ENCODE results near the gene FAR1. TPM values are rescaled to one million over a fixed set of nuclear protein-coding genes. Genes with fewer than 3 reads are reported as not detected.

The FAR1 gene
- total RNA-seq, 2 donors from 2014 or later = 25.5 to 55.7 TPM

DNA sequence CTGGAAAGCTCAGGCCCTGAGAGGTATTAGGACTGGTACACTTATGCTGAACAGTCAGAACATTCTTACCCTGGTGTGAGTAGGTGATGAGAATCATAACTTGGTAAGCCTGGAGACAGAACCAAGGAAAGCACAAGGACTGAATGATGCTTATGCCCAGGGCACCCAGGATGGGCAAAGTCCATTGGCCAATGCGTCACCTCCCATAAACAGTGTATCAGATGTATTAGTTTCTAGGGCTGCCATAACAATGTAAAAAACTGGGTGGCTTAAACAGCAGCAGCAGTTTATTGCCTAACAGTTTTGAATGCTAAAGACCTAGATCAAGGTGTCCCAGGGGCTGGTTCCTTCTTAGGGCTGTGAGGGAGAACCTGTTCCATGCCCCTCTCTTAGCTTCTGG, 107.0 kb downstream of the FAR1 start:
- no peak overlapping the region for H3K4me3 ChIP-seq
- DNase-seq (ENCODE audit: low spot score) (no peak), ATAC-seq (ENCODE audit: insufficient number of reproducible peaks, low FRiP score, low read depth) (no peak)
- H3K27ac ChIP-seq = no peak overlapping the region
- TF ChIP-seq CTCF (IDR thresholded peaks at IDR 0.05) = no peak
- no peaks in the 10 kb centered on the region for H3K27me3 ChIP-seq (replicated peaks; ENCODE audit: insufficient read depth)
- no peaks in the 10 kb centered on the region for H3K36me3 ChIP-seq
- H3K4me1 ChIP-seq (ENCODE audit: control insufficient read depth in 1 of 2, low read depth in 2 of 2) = no peaks in the 10 kb centered on the region
- no peaks in the 10 kb centered on the region for H3K9me3 ChIP-seq

DNA sequence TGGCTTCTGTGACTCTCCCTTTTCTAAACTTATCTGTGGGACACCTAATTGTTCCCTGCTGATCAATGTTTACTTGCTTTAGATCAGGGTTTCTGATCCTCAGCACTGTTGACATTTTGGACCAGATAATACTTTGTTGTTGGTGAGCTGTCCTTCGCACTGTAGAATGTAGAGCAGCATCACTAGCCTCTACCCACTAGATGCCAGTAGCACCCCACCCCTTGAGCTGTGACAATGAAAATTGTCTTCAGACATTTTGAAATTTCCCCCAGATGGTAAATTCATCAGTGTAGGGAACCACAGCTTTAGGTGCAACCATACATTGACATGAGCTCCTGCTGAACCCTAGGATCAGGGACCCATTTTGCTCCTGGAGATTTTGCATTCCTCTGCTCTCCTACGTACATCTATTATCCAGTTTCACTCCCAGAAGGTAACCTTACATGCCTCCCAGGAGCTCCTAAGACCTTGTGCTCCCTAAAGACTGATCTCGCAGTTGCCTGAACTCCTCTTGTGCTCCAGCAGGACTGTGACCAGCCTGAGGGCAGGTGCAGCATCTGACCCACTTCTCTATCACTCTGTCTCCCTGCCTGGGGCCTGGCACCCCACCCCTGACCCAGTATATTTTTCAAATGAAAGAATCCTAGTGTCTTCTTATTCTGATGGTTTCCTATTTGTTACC, 107.8 kb downstream of the FAR1 start:
- DNase-seq (ENCODE audit: low spot score) = no peak
- Histone ChIP-seq H3K4me1 (ENCODE audit: control insufficient read depth in 1 of 2, low read depth in 2 of 2) (no peaks in the 10 kb centered on the region), H3K27me3 (replicated peaks; ENCODE audit: insufficient read depth) (no peaks in the 10 kb centered on the region), H3K9me3 (no peaks in the 10 kb centered on the region), H3K36me3 (no peaks in the 10 kb centered on the region), H3K27ac (no peak overlapping the region), H3K4me3 (no peak overlapping the region)
- no peak for ATAC-seq (ENCODE audit: insufficient number of reproducible peaks, low FRiP score, low read depth)
- TF ChIP-seq CTCF (IDR thresholded peaks at IDR 0.05) = no peak

DNA sequence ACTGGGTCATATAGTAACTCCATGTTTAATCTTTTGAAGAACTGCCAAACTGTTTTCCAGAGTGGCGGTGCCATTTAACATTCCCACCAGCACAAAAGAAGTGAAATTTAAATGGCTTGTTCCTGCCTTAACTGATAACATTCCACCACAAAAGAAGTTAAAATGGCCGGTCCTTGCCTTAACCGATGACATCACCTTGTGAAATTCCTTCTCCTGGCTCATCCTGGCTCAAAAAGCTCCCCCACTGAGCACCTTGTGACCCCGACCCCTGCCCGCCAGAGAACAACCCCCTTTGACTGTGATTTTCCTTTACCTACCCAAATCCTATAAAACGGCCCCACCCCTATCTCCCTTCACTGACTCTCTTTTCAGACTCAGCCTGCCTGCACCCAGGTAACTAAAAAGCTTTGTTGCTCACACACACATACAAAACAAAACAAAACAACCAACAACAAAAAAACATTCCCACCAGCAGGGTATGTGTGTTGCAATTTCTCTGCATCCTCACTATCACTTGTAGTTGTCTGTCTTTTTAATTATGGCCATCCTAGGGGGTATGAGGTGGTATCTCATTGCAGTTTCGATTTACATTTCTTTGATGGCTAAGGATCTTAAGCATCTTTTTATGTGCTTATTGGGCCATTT, 109.0 kb downstream of the FAR1 start:
- DNase-seq (ENCODE audit: low spot score) = no peak
- ATAC-seq (ENCODE audit: insufficient number of reproducible peaks, low FRiP score, low read depth) = no peak
- TF ChIP-seq CTCF (IDR thresholded peaks at IDR 0.05) = no peak
- no peak overlapping the region for H3K27ac ChIP-seq
- H3K9me3 ChIP-seq = no peaks in the 10 kb centered on the region
- no peaks in the 10 kb centered on the region for H3K27me3 ChIP-seq (replicated peaks; ENCODE audit: insufficient read depth)
- no peaks in the 10 kb centered on the region for H3K4me1 ChIP-seq (ENCODE audit: control insufficient read depth in 1 of 2, low read depth in 2 of 2)
- no peak overlapping the region for H3K4me3 ChIP-seq
- no peaks in the 10 kb centered on the region for H3K36me3 ChIP-seq

- no peaks in the 10 kb centered on the region for H3K27me3 ChIP-seq (replicated peaks; ENCODE audit: insufficient read depth)
- no peaks in the 10 kb centered on the region for H3K9me3 ChIP-seq
- H3K36me3 ChIP-seq = no peaks in the 10 kb centered on the region
- DNase-seq (ENCODE audit: low spot score) = no peak
- H3K27ac ChIP-seq = no peak overlapping the region
- ATAC-seq (ENCODE audit: insufficient number of reproducible peaks, low FRiP score, low read depth) = no peak
- H3K4me1 ChIP-seq (ENCODE audit: control insufficient read depth in 1 of 2, low read depth in 2 of 2) = no peaks in the 10 kb centered on the region
- no peak overlapping the region for H3K4me3 ChIP-seq
- TF ChIP-seq CTCF (IDR thresholded peaks at IDR 0.05) = no peak
Measured at GRCh38 chr11:13778345-13778744, 109.9 kb downstream of the FAR1 start.

DNA sequence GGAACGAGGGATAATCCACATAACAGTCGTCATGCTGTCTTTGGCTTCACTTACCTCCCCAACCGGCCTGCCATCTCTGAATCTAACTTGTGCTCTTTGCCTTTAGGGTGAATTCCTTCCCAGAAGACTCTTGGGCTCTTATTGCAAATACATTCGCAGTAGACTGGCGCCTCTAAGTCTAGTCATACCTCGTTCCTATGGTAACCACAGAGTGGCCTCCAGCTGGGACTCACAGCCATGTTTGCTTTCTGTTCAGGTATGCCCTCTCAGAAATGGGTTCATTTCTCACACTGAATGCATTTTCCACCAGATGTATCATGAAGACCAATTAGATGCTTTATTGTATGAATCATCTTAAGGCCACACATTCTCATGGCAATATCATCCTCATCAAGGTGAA, 112.7 kb downstream of the FAR1 start:
- Histone ChIP-seq H3K9me3 (no peaks in the 10 kb centered on the region), H3K36me3 (no peaks in the 10 kb centered on the region), H3K4me1 (ENCODE audit: control insufficient read depth in 1 of 2, low read depth in 2 of 2) (no peaks in the 10 kb centered on the region), H3K27me3 (replicated peaks; ENCODE audit: insufficient read depth) (no peaks in the 10 kb centered on the region), H3K4me3 (no peak overlapping the region), H3K27ac (no peak overlapping the region)
- ATAC-seq (ENCODE audit: insufficient number of reproducible peaks, low FRiP score, low read depth) = no peak
- DNase-seq (ENCODE audit: low spot score) = no peak
- TF ChIP-seq CTCF (IDR thresholded peaks at IDR 0.05) = no peak

Other genes starting within 250 kb of the FAR1 start
- 10 to 100 TPM; 24.5 to 36.7 TPM for gene BTBD10, start 205.4 kb upstream of the FAR1 start, total RNA-seq
- gene PTH, start 172.7 kb upstream of the FAR1 start, total RNA-seq = not detected